HepG2 (cell line): ENCODE results near the gene TLN1. TPM values are rescaled to one million over a fixed set of nuclear protein-coding genes. Genes with fewer than 3 reads are reported as not detected.
A peak's percentile ranks its signal among the peaks of the same experiment; 100 is the strongest.

Source experiments
- CBX1 ChIP-seq: IDR thresholded peaks from one replicate; pipeline ENCODE4 v1.6.1; 2016; ENCODE audit warnings: antibody characterized with exemption, low read depth
- GATAD1 ChIP-seq: IDR thresholded peaks from 2 replicates; pipeline ENCODE4 v1.6.1; 2016; ENCODE audit warnings: missing genetic modification reagents, missing compliant biosample characterization
- GATAD2A ChIP-seq: IDR thresholded peaks from 2 replicates; pipeline ENCODE4 v1.6.1; 2016
- KAT2B ChIP-seq: fragments of 150-350 bp; IDR thresholded peaks from 2 replicates; pipeline ENCODE4 v1.6.1; 2014; ENCODE audit warnings: low read depth, low read length, borderline replicate concordance
- KLF6 ChIP-seq: IDR thresholded peaks from 2 replicates; pipeline ENCODE4 v1.8.0; 2016; ENCODE audit warnings: missing biosample characterization, missing genetic modification reagents
- MTA1 ChIP-seq: sonication (generic); formaldehyde crosslinking; IDR thresholded peaks from 2 replicates; pipeline ENCODE4 v1.4.0; 2020; ENCODE audit warnings: missing genetic modification reagents, mild to moderate bottlenecking, borderline replicate concordance
- MTF1 ChIP-seq: sonication (generic); formaldehyde crosslinking; IDR thresholded peaks from 2 replicates; pipeline ENCODE4 v1.5.0; 2020; ENCODE audit warnings: missing genetic modification reagents
- REPIN1 ChIP-seq: sonication (generic); formaldehyde crosslinking; IDR thresholded peaks from 2 replicates; pipeline ENCODE4 v1.8.0; 2022; ENCODE audit warnings: missing genetic modification reagents, low read depth, mild to moderate bottlenecking, borderline replicate concordance
- RFX3 ChIP-seq: IDR thresholded peaks from 2 replicates; pipeline ENCODE4 v1.6.1; 2016; ENCODE audit warnings: missing biosample characterization, missing genetic modification reagents
- RFXAP ChIP-seq: sonication (generic); formaldehyde crosslinking; IDR thresholded peaks from 2 replicates; pipeline ENCODE4 v1.4.0; 2020; ENCODE audit warnings: missing genetic modification reagents, borderline replicate concordance
- SIN3A ChIP-seq: IDR thresholded peaks from 2 replicates; pipeline ENCODE4 v1.6.1; 2011; ENCODE audit warnings: low read depth, mild to moderate bottlenecking, control low read depth, low read length, borderline replicate concordance
- TCF7L2 ChIP-seq: IDR thresholded peaks from 2 replicates; pipeline ENCODE4 v1.6.1; 2011; ENCODE audit warnings: mild to moderate bottlenecking, low read depth, low read length, moderate library complexity
- ZBTB1 ChIP-seq: sonication (generic); formaldehyde crosslinking; IDR thresholded peaks from 2 replicates; pipeline ENCODE4 v1.4.0; 2020; ENCODE audit warnings: missing genetic modification reagents, borderline replicate concordance
- ZNF124 ChIP-seq: sonication (generic); formaldehyde crosslinking; IDR thresholded peaks from 2 replicates; pipeline ENCODE4 v1.4.0; 2020; ENCODE audit warnings: missing genetic modification reagents
- ZNF136 ChIP-seq: sonication (generic); formaldehyde crosslinking; IDR thresholded peaks from 2 replicates; pipeline ENCODE4 v1.8.1; 2022; ENCODE audit warnings: low read depth, mild to moderate bottlenecking, moderate library complexity, missing genetic modification reagents
- ZNF260 ChIP-seq: sonication (generic); formaldehyde crosslinking; IDR thresholded peaks from 2 replicates; pipeline ENCODE4 v1.4.0; 2020; ENCODE audit warnings: missing genetic modification reagents, low read depth, mild to moderate bottlenecking, borderline replicate concordance
- ZNF761 ChIP-seq: sonication (generic); formaldehyde crosslinking; conservative IDR thresholded peaks from 2 replicates; pipeline ENCODE4 v1.4.0; 2020; ENCODE audit warnings: mild to moderate bottlenecking, missing genetic modification reagents
- ZNF782 ChIP-seq: sonication (generic); formaldehyde crosslinking; IDR thresholded peaks from 2 replicates; pipeline ENCODE4 v1.4.0; 2020; ENCODE audit warnings: missing genetic modification reagents, mild to moderate bottlenecking, borderline replicate concordance
- ZNF83 ChIP-seq: sonication (generic); formaldehyde crosslinking; IDR thresholded peaks from 2 replicates; pipeline ENCODE4 v1.4.0; 2020; ENCODE audit warnings: missing genetic modification reagents, mild to moderate bottlenecking, borderline replicate concordance
- ZSCAN20 ChIP-seq: sonication (generic); formaldehyde crosslinking; IDR thresholded peaks from 2 replicates; pipeline ENCODE4 v1.4.0; 2020; ENCODE audit warnings: missing genetic modification reagents, mild to moderate bottlenecking, borderline replicate concordance
- polyA plus RNA-seq, 8 experiments: library from polyadenylated mRNA; depleted of rRNA in 3 of 8; stranded (reverse) in 7 of 8; unstranded in 1 of 8; fragments of >200 nt; fragmentation: Illumina TruSeq in 4 of 8; extraction: Trizol in 4 of 8; gene quantifications; 2 replicates each; pipeline versions ENCODE4 v1.2.1 to v1.2.3, GENCODE V29; 2011 to 2016; ENCODE audit warnings: low read depth in 4 of 8, missing spikeins in 1 of 8, mixed read lengths in 1 of 8; ENCODE audit not compliant: insufficient read depth in 1 of 8
- total RNA-seq, 5 experiments: library from RNA; depleted of rRNA; stranded (reverse); fragments of >200 nt; fragmentation: Illumina TruSeq; extraction: Trizol; gene quantifications; 2 replicates each; pipeline ENCODE4 v1.2.3, GENCODE V29; 2016; ENCODE audit warnings: low read depth in 1 of 5
- TF ChIP-seq, protein P1 (sequence below): sonication (generic); formaldehyde crosslinking; IDR thresholded peaks from 2 replicates; pipeline ENCODE4 v1.4.0; 2020; ENCODE audit warnings: missing genetic modification reagents
- TF ChIP-seq, protein P2 (sequence below): sonication (generic); formaldehyde crosslinking; IDR thresholded peaks from 2 replicates; pipeline ENCODE4 v1.4.0; 2020; ENCODE audit warnings: low read depth, missing genetic modification reagents
- TF ChIP-seq, protein P3 (sequence below): sonication (generic); formaldehyde crosslinking; IDR thresholded peaks from 2 replicates; pipeline ENCODE4 v1.4.0; 2020; ENCODE audit warnings: mild to moderate bottlenecking, missing genetic modification reagents, borderline replicate concordance

TLN1 gene
- total and polyA plus RNA-seq, 2 of the 13 experiments (the other 11 are each of a cell fraction or from before 2014, with no cell fraction given) = 35.2 to 51.8 TPM

DNA sequence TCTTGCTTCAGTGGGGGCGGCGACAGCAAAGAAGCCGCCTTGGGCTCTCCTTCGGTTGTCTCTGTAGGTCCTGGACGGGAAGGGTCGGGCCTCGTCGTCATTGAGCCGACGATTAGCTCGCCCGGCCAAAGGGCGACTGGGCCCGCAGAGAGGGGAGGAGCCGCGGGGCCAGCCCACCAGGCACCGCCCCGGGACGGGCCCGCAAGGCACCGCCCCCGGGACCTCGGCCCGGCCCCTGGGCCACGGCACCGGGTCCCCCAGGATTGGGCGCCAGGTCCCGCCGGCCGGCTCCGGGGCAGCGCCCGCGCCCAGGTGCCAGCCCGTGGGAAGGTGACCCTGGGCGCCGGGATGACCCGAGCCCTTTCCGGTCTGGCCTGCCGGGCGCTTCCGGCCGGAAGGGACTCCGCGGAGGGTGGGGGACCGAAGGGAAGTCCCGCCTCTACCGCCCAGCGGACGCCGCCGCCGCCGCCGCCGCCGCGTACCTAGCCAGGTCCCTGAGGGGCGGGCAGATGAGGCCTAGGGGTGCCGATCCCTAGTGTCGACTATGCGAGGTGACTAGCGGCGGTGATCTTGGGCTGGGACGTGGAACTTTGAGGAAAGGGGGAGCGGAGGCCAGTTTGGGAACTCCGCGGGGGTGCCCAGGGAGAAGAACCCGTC, 17.0 kb upstream of the TLN1 start, which contains the start of the genes GBA2 and RGP1 (continued):
- peak; percentile 85 for TF ChIP-seq GATAD1 (CRISPR knock-in tag)
- TF ChIP-seq, protein P1, sequence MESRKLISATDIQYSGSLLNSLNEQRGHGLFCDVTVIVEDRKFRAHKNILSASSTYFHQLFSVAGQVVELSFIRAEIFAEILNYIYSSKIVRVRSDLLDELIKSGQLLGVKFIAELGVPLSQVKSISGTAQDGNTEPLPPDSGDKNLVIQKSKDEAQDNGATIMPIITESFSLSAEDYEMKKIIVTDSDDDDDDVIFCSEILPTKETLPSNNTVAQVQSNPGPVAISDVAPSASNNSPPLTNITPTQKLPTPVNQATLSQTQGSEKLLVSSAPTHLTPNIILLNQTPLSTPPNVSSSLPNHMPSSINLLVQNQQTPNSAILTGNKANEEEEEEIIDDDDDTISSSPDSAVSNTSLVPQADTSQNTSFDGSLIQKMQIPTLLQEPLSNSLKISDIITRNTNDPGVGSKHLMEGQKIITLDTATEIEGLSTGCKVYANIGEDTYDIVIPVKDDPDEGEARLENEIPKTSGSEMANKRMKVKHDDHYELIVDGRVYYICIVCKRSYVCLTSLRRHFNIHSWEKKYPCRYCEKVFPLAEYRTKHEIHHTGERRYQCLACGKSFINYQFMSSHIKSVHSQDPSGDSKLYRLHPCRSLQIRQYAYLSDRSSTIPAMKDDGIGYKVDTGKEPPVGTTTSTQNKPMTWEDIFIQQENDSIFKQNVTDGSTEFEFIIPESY (CRISPR knock-in tag) = 0 out of 2 replicates have a peak, but pooled peaks have one; percentile 20
- TF ChIP-seq, protein P2, sequence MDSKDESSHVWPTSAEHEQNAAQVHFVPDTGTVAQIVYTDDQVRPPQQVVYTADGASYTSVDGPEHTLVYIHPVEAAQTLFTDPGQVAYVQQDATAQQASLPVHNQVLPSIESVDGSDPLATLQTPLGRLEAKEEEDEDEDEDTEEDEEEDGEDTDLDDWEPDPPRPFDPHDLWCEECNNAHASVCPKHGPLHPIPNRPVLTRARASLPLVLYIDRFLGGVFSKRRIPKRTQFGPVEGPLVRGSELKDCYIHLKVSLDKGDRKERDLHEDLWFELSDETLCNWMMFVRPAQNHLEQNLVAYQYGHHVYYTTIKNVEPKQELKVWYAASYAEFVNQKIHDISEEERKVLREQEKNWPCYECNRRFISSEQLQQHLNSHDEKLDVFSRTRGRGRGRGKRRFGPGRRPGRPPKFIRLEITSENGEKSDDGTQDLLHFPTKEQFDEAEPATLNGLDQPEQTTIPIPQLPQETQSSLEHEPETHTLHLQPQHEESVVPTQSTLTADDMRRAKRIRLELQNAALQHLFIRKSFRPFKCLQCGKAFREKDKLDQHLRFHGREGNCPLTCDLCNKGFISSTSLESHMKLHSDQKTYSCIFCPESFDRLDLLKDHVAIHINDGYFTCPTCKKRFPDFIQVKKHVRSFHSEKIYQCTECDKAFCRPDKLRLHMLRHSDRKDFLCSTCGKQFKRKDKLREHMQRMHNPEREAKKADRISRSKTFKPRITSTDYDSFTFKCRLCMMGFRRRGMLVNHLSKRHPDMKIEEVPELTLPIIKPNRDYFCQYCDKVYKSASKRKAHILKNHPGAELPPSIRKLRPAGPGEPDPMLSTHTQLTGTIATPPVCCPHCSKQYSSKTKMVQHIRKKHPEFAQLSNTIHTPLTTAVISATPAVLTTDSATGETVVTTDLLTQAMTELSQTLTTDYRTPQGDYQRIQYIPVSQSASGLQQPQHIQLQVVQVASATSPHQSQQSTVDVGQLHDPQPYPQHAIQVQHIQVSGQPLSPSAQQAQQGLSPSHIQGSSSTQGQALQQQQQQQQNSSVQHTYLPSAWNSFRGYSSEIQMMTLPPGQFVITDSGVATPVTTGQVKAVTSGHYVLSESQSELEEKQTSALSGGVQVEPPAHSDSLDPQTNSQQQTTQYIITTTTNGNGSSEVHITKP (CRISPR knock-in tag) = peak; percentile 89
- no peak; the same call in 1 of the 2 replicates for TF ChIP-seq KLF6 (CRISPR knock-in tag)
- 0 out of 2 replicates have a peak, but pooled peaks have one; percentile 17 for TF ChIP-seq ZNF83 (CRISPR knock-in tag)
- TF ChIP-seq GATAD2A (CRISPR knock-in tag) = 0 out of 2 replicates have a peak, but pooled peaks have one; percentile 5
- TF ChIP-seq ZNF782 = no peak
- no peak for TF ChIP-seq ZBTB1
- peak; percentile 63; the same call in 1 of the 2 replicates for TF ChIP-seq SIN3A
- TF ChIP-seq CBX1 = no peak
- TF ChIP-seq, protein P3, sequence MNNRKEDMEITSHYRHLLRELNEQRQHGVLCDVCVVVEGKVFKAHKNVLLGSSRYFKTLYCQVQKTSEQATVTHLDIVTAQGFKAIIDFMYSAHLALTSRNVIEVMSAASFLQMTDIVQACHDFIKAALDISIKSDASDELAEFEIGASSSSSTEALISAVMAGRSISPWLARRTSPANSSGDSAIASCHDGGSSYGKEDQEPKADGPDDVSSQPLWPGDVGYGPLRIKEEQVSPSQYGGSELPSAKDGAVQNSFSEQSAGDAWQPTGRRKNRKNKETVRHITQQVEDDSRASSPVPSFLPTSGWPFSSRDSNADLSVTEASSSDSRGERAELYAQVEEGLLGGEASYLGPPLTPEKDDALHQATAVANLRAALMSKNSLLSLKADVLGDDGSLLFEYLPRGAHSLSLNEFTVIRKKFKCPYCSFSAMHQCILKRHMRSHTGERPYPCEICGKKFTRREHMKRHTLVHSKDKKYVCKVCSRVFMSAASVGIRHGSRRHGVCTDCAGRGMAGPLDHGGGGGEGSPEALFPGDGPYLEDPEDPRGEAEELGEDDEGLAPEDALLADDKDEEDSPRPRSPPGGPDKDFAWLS (CRISPR knock-in tag) = no peak
- TF ChIP-seq ZNF124 (CRISPR knock-in tag) = no peak
- TF ChIP-seq RFXAP = no peak; the same call in 1 of the 2 replicates
- no peak for TF ChIP-seq MTF1
- TF ChIP-seq KAT2B = no peak
- TF ChIP-seq TCF7L2 = no peak
- no peak; the same call in 1 of the 2 replicates for TF ChIP-seq ZSCAN20 (CRISPR knock-in tag)
- peak; percentile 78; the same call in 1 of the 2 replicates for TF ChIP-seq REPIN1 (CRISPR knock-in tag)
- no peak for TF ChIP-seq MTA1 (CRISPR knock-in tag)
- TF ChIP-seq ZNF136 = no peak
- TF ChIP-seq ZNF260 (CRISPR knock-in tag) = no peak
- no peak for TF ChIP-seq RFX3 (CRISPR knock-in tag)
- TF ChIP-seq ZNF761 = 0 out of 2 replicates have a peak, but pooled peaks have one; percentile 51
